Brain microvascular endothelial cell (primary cell): ENCODE results near the gene FNDC1.

ENCODE experiments used
- DNase-seq: peaks from one replicate; pipeline ENCODE4 v3.0.0-alpha.2; 2020
- H3K27ac ChIP-seq: fragments of 250-450 bp; sonication (Bioruptor Pico); 2 replicates; pipeline ENCODE4 v1.5.1; 2020; ENCODE audit warnings: mild to moderate bottlenecking, moderate library complexity
- H3K27me3 ChIP-seq: fragments of 250-450 bp; sonication (Bioruptor Pico); replicated peaks from 2 replicates; pipeline ENCODE4 v1.5.1; 2020; ENCODE audit warnings: mild to moderate bottlenecking
- H3K36me3 ChIP-seq: fragments of 250-450 bp; sonication (Bioruptor Pico); replicated peaks from 2 replicates; pipeline ENCODE4 v1.5.1; 2020; ENCODE audit warnings: mild to moderate bottlenecking
- H3K4me3 ChIP-seq: 2 replicates; pipeline ENCODE4 v1.5.1; 2011; ENCODE audit warnings: low read depth, mild to moderate bottlenecking, control low read depth, low read length, moderate library complexity
- in situ Hi-C: cut with HindIII; loops from 2 replicates; pipeline ENCODE4 v1.10.0; 2017; ENCODE audit warnings: low sequenced_read_pairs, low pct_ligation_motif_present
- TF ChIP-seq, protein P1 (sequence below): IDR thresholded peaks from 2 replicates; pipeline ENCODE4 v1.5.1; 2011; ENCODE audit warnings: low read depth, mild to moderate bottlenecking, moderate library complexity, low read length, control low read depth, inconsistent platforms; ENCODE audit errors: missing control alignments

FNDC1 gene

DNA sequence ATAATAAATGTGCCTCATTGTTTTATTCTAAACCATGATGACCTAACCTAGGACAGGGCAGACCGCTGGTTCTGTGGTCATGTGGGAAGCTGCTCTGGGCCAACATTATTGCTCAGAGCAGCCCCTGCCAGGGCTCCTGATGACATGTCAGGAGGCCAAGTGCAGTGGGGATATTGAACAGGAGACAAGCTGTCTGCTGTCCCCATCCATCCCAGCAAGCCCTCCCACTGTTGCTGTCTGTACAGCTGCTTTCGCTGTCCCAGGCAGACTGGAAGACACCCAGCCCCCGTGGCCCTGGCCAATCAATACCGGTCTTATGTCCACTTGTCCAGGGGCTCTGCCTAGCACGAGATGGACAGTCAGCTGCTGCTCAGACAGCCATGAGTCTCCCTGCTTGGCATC lies 43.2 kb upstream of the FNDC1 start:
- in situ Hi-C loops, result no loop called here
- Histone ChIP-seq H3K27me3 (peaks cover 4% of the 10 kb centered on the region), H3K4me3 (no peak overlapping the region), H3K36me3 (no peaks in the 10 kb centered on the region), H3K27ac (no peak overlapping the region)
- DNase-seq, result no peak
- TF ChIP-seq, protein P1, sequence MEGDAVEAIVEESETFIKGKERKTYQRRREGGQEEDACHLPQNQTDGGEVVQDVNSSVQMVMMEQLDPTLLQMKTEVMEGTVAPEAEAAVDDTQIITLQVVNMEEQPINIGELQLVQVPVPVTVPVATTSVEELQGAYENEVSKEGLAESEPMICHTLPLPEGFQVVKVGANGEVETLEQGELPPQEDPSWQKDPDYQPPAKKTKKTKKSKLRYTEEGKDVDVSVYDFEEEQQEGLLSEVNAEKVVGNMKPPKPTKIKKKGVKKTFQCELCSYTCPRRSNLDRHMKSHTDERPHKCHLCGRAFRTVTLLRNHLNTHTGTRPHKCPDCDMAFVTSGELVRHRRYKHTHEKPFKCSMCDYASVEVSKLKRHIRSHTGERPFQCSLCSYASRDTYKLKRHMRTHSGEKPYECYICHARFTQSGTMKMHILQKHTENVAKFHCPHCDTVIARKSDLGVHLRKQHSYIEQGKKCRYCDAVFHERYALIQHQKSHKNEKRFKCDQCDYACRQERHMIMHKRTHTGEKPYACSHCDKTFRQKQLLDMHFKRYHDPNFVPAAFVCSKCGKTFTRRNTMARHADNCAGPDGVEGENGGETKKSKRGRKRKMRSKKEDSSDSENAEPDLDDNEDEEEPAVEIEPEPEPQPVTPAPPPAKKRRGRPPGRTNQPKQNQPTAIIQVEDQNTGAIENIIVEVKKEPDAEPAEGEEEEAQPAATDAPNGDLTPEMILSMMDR, result no peak

- H3K36me3 ChIP-seq, result no peaks in the 10 kb centered on the region
- no peak for DNase-seq
- H3K27ac ChIP-seq, result no peak overlapping the region
- no peak overlapping the region for H3K4me3 ChIP-seq
- peaks cover 4% of the 10 kb centered on the region for H3K27me3 ChIP-seq
- TF ChIP-seq, protein P1, result no peak
- in situ Hi-C loops, result no loop called here
Measured at GRCh38 chr6:159126590-159126989, 42.6 kb upstream of the FNDC1 start.

DNA sequence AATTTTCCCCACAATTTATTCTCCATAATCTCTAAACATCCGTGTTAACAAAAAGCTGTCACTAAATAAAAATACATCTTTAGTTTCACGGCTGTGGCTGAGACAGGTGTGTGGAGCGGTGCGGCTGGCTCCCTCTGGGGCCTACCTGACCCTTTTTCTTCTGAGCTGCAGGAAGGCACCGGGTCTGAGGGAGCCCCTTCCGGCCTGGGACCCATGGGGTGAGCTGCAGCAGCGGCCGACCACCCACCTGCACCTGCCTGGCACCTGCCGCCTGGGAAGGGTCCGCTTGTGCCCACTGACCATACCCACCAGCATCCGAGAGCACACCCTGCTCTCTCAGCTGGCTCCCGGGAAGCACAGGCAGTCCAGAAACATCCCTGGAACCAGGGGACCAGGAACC lies 41.5 kb upstream of the FNDC1 start:
- no peak for DNase-seq
- TF ChIP-seq, protein P1, result no peak
- Histone ChIP-seq H3K27ac (no peak overlapping the region), H3K27me3 (peaks cover 4% of the 10 kb centered on the region), H3K4me3 (no peak overlapping the region), H3K36me3 (no peaks in the 10 kb centered on the region)
- in situ Hi-C loops, result no loop called here

- Histone ChIP-seq H3K4me3 (no peak overlapping the region), H3K36me3 (no peaks in the 10 kb centered on the region), H3K27me3 (no peaks in the 10 kb centered on the region), H3K27ac (no peak overlapping the region)
- no peak for DNase-seq
- in situ Hi-C loops, result no loop called here
- TF ChIP-seq, protein P1, result no peak
Measured at GRCh38 chr6:159128978-159129377, 40.2 kb upstream of the FNDC1 start.

DNA sequence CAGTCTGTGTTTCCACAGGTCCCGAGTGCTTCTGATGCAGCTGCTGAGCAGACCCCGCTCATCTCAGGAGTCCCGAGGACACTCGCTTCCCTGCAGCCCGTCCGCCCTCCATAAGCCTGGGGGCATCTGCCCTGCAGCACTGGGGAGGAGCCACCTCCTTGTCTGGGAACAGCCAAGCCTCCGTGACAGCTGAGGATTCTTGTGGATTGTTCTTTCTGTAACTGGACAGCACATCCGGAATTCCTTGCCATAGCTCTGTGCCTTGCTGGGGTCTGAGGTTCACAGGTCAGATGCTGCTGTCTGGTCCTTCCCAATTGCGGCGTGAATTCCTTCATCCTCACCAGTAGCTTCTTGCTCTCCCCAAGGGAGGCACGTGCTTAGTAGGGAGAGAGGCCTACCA lies 38.4 kb upstream of the FNDC1 start:
- TF ChIP-seq, protein P1, result no peak
- H3K27me3 ChIP-seq, result no peaks in the 10 kb centered on the region
- H3K27ac ChIP-seq, result no peak overlapping the region
- in situ Hi-C loops, result no loop called here
- DNase-seq, result no peak
- H3K36me3 ChIP-seq, result no peaks in the 10 kb centered on the region
- H3K4me3 ChIP-seq, result no peak overlapping the region

DNA sequence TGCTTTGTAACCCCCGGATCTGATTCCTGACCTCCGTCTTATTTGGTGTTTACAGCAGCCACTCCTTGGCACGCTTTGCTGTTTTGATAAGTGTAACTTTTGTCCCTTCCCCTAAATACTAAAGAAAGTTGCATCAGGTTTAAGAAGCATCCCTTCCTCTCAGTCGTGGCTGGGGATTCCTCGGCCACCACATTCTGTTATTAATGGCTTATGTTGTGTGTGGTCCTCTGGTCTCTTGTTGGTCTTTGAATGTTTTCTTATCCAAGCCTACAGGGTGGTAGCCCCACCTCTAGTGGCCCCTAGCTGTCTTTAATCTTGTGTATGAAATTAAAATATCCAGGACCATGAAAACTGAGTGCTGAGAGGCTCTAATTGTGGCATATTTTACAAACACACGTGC lies 37.5 kb upstream of the FNDC1 start:
- Histone ChIP-seq H3K27me3 (no peaks in the 10 kb centered on the region), H3K4me3 (no peak overlapping the region), H3K36me3 (no peaks in the 10 kb centered on the region), H3K27ac (no peak overlapping the region)
- in situ Hi-C loops, result no loop called here
- no peak for DNase-seq
- TF ChIP-seq, protein P1, result no peak
